GM12801 (cell line): ENCODE results near the gene SELENOS.

Experiments used
- TF ChIP-seq, protein P1 (sequence below): IDR thresholded peaks from one replicate; pipeline ENCODE4 v1.5.1; 2011; ENCODE audit warnings: control low read depth; ENCODE audit not compliant: insufficient read length; ENCODE audit errors: extremely low read depth

SELENOS gene

DNA sequence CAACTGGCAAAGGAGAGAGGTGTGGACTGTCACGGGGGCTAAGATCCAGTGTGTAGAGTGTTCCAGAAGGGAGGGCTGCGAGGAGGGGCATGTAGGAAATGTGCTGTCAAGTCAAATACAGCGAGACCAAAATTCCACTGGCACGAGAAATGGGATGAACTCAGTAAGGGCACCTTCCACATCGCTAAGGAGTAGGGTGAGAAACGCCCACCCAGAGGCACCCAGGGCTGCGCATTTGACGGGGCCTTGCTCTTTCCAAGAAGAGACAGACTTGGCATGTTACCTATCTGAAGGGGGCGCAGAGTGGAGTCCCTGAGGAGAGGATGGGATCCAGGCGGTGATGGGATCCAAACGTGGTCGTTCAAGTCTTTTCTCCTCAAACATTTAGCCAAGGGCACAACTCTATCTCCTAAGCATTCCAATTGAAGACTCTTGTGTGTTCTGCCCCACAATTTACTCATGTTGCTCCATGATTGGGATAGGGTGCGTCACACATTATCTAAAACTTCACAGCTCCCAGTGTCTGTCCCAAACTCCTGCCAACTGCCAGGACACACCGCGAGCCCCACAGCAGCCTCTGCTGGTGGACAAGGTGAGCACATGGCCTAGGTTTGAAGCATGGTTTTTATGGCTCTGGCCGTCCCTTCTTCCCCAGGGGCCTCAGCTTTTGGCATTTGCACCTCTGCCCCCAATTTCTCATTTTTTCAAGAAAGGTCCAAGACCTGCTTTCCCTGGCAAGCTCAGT is 7.6 kb downstream of the SELENOS start:
- TF ChIP-seq, protein P1, sequence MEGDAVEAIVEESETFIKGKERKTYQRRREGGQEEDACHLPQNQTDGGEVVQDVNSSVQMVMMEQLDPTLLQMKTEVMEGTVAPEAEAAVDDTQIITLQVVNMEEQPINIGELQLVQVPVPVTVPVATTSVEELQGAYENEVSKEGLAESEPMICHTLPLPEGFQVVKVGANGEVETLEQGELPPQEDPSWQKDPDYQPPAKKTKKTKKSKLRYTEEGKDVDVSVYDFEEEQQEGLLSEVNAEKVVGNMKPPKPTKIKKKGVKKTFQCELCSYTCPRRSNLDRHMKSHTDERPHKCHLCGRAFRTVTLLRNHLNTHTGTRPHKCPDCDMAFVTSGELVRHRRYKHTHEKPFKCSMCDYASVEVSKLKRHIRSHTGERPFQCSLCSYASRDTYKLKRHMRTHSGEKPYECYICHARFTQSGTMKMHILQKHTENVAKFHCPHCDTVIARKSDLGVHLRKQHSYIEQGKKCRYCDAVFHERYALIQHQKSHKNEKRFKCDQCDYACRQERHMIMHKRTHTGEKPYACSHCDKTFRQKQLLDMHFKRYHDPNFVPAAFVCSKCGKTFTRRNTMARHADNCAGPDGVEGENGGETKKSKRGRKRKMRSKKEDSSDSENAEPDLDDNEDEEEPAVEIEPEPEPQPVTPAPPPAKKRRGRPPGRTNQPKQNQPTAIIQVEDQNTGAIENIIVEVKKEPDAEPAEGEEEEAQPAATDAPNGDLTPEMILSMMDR = no peak

DNA sequence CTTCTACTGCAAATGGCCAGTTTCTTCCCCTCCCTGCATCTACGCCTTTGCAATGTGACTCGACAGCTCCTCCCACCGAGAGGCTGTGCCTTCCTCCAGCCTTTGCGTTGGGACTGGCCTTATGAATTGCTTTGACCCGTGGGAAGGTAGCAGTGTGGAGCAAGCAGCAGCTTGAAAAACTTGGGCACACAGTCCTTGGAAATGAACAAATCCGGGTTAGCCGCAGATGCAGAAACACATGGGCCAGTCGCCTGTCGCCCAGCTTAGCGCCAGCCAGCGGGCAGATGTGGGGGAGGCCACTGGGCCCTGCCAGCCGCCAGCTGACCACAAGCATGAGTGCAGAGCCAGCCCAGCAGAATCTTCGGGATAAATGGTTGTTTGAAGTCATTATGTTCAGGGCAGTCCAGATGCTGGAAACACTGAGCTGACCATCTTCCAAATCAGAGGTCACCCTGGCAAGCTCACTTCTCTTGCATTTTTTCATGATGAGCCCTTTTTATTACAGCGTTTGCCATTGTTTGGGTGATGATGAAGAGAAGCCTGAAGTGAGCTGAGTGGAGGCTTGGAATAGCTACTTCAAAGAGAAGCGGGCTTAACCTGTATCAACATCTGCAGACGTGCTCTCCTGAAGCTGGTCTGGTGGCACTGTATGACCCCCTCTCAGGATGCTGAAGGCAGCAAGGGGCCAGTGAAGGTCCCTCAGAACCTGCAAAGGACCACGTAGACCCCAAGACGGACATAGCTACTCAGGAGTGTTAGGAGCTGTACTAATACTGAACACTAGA is 9.8 kb downstream of the SELENOS start:
- TF ChIP-seq, protein P1 = no peak

DNA sequence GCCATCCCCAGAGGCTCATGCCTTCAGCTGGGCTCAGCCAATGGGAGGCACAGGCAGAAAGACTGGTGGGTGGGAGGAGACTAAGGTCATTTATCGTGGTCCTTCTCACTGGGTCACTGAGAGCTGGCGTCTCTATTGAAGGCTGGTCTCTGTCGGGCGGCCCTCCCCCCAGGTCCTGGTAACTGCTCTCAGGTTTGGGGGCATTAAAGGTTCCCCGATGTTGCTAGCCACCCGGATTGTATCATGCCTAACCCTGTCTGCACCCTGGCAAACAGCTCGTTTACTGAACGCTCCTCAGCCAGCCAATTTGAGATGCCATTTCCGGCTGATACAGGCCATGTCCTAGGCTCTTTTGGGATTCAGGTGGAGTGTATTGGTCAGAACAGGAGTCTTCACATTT is 10.5 kb downstream of the SELENOS start:
- TF ChIP-seq, protein P1 = no peak

DNA sequence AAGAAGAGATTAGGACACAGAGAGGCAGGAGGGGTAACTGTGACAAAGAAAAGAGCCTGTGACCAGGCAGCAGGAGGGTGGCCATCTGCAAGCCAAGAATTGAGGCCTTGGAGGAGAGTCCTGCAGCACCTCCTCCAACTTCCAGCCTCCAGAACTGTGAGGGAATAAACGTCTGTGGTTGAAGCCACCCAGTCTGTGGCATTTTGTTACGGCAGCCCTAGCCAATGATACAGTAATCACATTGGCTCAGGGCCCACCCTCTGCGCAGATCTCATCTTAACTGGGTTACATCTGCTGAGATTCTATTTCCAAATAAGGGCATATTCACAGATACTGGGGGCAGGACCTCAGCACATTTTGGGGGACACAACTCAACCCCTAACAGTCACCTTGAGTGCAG is 11.3 kb downstream of the SELENOS start:
- TF ChIP-seq, protein P1 = no peak

DNA sequence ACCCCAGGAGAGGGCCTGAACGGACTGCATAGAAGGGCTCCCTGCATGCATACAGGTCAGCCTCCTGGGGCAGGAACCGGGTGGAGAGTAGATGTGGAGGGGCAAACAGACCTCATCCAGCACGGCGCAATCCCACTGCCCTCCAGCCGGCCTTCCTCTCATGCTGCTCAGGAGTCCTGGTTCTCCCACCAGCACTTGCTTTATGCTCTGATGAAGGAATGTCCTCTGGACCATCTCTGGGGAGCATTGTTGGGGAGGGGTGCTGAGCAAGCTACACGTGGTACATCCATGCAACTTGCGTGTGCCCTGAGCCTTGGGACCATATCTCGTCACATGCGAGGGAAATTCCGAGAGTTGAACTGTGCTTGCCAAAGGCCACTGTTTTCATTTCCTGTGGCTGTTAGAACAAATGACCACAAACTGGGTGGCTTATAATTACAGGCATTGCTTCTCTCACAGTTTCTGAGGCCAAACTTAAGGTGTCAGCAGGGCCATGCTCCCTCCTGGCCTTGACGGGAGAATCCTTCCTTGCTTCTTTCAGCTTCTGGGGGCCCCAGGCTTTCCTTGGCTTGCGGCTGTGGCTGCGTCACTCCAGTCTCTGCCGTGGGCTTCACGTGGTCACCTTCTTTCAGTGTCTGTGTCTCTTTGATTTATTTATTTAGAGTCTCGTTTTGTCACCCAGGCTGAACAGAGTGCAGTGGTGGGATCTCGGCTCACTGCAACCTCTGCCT is 12.2 kb downstream of the SELENOS start:
- TF ChIP-seq, protein P1 = no peak

DNA sequence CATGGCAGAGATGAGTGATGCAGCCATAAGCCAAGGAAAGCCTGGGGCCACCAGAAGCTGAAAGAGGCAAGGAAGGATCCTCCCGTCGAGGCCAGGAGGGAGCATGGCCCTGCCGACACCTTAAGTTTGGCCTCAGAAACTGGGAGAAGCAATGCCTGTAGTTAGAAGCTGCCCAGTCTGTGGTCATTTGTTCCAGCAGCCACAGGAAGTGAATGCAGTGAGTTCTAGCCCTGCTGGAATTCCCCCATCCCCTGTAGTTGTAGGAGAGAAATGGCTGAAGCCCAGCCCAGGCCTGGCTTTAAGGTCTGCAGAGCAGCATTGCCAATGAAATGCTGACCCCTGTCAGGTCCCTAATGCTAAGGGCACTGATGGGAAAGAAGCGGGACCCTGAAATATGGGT is 13.3 kb downstream of the SELENOS start:
- TF ChIP-seq, protein P1 = no peak

DNA sequence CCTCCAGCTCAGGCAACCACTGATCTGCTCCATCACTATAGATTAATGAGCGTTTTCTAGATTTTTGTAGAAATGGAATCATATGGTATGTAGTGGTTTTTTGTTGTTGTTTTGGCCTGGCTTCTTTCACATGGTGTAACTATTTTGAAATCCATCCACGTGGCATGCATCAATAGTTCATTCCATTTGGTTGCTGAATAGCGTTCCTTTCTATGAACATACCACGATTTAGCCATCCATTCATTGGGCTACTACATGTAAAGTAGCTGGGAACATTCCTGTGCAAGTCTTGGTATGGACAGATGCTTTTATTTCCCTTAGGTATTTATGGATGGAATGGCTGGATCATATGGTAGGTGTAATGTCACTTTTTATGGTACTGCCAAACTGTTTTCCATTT is 14.7 kb downstream of the SELENOS start:
- TF ChIP-seq, protein P1 = no peak
